GM19438 (cell line): ENCODE measurements around the gene CCP110.

ENCODE experiments used
- ATAC-seq: cut with Tn5 transposase; IDR thresholded peaks from one replicate; pipeline ENCODE4 v1.9.1; 2021; ENCODE audit warnings: low read depth; ENCODE audit not compliant: unreplicated experiment

CCP110 gene

DNA sequence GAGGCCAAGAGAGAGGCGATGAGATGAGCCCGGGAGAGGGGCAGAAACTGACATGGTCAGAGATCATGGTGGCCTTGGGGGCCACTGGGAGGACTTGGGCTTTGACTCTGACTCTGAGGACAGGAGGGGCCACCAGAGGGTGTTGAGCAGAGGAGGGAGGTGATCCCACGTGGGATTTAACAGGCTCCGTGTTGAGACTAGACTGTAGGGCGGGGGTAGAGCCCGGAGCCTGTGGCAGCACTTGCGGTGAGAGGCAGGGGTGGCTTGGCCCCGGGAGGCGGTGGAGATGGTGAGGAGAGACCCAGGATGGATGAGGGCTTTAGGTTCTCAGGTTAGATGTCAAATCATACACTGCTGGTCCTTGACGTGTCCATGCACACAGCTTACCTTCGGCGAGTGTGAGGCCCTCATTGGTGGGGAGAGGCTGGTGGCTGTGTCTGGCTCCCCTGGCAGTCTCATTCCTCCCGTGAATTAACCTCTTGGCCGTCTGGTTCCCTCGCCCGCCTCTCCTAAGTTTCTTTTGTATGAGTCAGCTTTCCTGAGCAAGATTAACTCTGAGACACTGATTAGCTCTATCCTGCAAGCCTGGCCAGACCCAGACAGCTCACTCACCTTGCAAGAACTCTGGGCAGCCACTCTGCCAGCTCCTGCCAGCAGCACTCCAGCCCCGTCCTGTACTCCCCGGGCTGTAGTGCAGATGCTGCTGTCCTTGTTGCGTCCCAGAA, 71.5 kb downstream of the CCP110 start:
- no peak for ATAC-seq

DNA sequence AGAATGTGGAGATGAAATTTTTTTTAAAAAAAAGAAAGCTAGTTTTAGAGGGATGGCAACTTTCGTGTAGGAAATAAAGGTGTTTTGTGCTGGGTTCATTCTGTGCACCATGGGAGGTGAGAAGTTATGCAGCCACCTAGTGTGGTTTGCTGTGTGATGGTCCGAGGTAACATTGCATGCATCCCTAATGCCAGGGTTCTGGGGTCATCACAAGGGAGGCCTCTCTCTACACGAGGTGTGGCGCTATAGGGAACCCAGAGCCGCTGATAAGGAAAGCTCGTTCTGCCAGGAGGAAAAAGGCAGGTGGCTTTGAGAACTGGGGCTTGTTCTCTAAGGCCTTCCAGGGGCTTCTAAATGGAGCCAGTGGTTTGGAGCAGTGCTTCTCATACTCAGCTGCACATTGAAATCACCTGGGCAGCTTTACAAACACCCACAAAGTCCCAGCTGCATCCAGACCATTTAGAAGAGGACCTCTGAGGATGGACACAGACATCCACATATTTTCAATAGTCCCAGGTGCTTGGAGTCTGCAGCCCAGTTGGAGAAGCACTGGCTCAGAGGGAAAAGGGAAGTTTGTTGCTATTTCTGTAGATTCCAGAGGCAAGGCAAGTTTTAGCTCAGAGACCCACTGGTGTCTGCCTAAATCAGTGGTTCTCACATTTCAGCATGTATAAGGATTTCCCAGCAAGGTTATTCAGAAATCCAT, 75.2 kb downstream of the CCP110 start:
- no peak for ATAC-seq

DNA sequence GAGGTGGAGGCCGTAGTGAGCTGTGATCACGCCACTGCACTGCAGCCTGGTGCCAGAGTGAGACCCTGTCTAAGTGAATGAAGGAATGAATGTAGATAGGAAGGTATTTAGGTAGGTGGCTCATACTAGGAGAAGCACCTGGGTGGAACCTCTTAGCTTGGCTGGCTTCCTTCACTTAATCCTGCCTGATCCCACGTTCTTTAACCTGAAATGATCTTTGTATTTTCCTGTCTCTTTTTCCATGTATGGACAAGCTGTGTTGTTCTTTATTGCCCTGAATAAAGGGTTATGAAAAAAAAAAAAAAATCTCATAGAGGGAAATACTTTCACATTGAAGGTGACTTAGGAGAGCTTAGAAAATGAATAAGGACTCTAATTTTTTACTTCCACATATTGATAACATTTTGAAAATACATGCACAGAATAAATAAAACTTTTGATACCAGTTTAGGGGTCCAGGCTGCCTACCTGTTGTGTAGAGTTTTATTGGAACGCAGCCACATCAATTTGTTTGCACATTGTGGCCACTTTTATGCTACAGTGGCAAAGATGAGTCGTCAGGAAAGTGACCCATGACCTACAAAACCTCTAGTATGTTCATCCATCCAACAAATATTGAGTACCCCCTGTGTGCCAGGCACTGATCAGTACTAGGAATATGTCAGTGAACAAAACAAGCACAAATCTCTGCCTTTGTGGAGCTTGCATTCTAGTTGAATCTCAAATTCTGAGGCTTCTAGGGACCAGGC, 76.4 kb downstream of the CCP110 start:
- ATAC-seq, result no peak

DNA sequence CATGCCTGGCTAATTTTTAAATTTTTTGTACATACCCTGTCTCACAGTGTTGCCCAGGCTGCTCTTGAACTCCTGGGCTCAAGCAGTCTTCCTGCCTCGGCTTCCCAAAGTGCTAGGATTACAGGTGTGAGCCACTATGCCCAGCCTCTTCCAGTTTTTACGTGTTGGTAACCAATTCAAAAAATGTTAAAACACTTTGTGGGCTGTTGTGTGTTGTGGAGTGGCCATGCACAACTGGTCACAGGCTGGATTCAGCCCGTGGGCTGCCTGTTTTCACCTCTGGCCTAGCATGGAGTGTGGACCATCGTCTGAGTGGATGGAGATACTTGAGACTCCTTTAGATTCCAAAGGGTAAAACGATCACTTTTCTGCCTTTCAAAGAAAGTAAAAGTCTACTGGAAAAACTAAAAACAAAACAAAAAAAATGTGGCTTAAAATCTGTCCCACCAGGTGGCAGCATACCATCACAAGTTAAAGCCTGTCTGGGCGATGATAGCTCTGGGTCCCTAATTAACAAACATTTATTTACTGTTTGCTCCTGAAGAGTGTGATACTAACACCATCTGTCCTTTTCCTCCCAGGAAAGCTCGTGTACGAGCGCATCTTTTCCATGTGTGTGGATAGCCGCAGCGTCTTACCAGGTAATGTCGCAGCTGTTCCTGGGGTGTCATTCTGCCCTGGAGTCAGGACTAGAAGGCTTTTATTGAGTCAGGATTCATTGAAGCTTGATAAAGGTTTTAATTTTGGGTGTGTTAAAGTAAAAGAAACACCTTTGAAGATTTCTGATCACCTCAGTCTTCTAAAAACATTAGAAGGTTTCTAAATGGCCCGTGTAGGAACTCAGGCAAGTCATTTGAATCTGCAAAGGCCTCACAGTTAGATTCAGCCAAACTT, 77.6 kb downstream of the CCP110 start:
- no peak for ATAC-seq
